Keratinocyte (primary cell): ENCODE data around the gene ARHGAP6. TPM values are rescaled to one million over a fixed set of nuclear protein-coding genes. Genes with fewer than 3 reads are reported as not detected.
"Not testable (repeated sequence)": the region's sequence is repeated elsewhere in the genome, so short reads cannot be mapped to it uniquely, and the experiment has no call there.

Source experiments
- DNase-seq: peaks from one replicate; pipeline ENCODE4 v3.0.0-alpha.2; 2011; ENCODE audit warnings: low read depth, missing footprints, low spot score
- FAIRE-seq: peaks from 2 replicates; lab custom pipeline; 2011; peaks lifted over from hg19 to GRCh38; lab: Jason Lieb, UNC
- H2AFZ ChIP-seq: 2 replicates; pipeline ENCODE4 v1.6.0; 2012; ENCODE audit warnings: low read length, control low read depth, inconsistent platforms; ENCODE audit not compliant: control insufficient read depth
- H3K27ac ChIP-seq: 2 replicates; pipeline ENCODE4 v1.5.1; 2011; ENCODE audit warnings: low read length; ENCODE audit not compliant: control insufficient read depth, insufficient read depth
- H3K27me3 ChIP-seq: 3 replicates; pipeline ENCODE4 v1.6.0; 2011; ENCODE audit warnings: low read length; ENCODE audit not compliant: control insufficient read depth, insufficient read depth; ENCODE audit errors: extremely low read depth
- H3K36me3 ChIP-seq, 2 experiments: 2 replicates in 1 of 2; 3 replicates in 1 of 2; pipeline ENCODE4 v1.5.1; 2011; ENCODE audit warnings: low read length in 2 of 2, mild to moderate bottlenecking in 1 of 2; ENCODE audit not compliant: control insufficient read depth in 2 of 2, insufficient read depth in 2 of 2; ENCODE audit errors: extremely low read depth in 1 of 2
- H3K4me1 ChIP-seq: 3 replicates; pipeline ENCODE4 v1.5.1; 2011; ENCODE audit warnings: low read length; ENCODE audit not compliant: control insufficient read depth, insufficient read depth; ENCODE audit errors: extremely low read depth
- H3K4me2 ChIP-seq: 3 replicates; pipeline ENCODE4 v1.6.0; 2011; ENCODE audit warnings: low read depth, low read length; ENCODE audit not compliant: control insufficient read depth, insufficient read depth; ENCODE audit errors: extremely low read depth
- H3K4me3 ChIP-seq, 3 experiments: fragments of 200-600 bp in 1 of 3; sonication (generic) in 1 of 3; 2 replicates in 2 of 3; 3 replicates in 1 of 3; pipeline ENCODE4 v1.5.1; 2011 to 2016; ENCODE audit warnings: low read length in 3 of 3, mild to moderate bottlenecking in 3 of 3, control low read depth in 2 of 3, inconsistent platforms in 1 of 3, low read depth in 1 of 3, mixed read lengths in 1 of 3, mixed run types in 1 of 3, moderate library complexity in 1 of 3; ENCODE audit not compliant: control insufficient read depth in 2 of 3, insufficient read depth in 2 of 3; ENCODE audit errors: extremely low read depth in 1 of 3
- H3K79me2 ChIP-seq: 2 replicates; pipeline ENCODE4 v1.6.0; 2012; ENCODE audit warnings: low read length; ENCODE audit not compliant: control insufficient read depth, insufficient read depth
- H3K9ac ChIP-seq: 3 replicates; pipeline ENCODE4 v1.6.0; 2011; ENCODE audit warnings: low read length; ENCODE audit not compliant: control insufficient read depth, insufficient read depth; ENCODE audit errors: extremely low read depth
- H3K9me1 ChIP-seq: 3 replicates; pipeline ENCODE4 v1.6.0; 2011; ENCODE audit warnings: low read length; ENCODE audit not compliant: control insufficient read depth, insufficient read depth; ENCODE audit errors: extremely low read depth
- H3K9me3 ChIP-seq: 2 replicates; pipeline ENCODE4 v1.5.1; 2012; ENCODE audit warnings: low read depth, low read length; ENCODE audit not compliant: control insufficient read depth
- H4K20me1 ChIP-seq: 3 replicates; pipeline ENCODE4 v1.6.0; 2011; ENCODE audit warnings: low read length; ENCODE audit not compliant: control insufficient read depth, insufficient read depth; ENCODE audit errors: extremely low read depth
- CTCF ChIP-seq, 3 experiments: IDR thresholded peaks in 1 of 3; conservative IDR thresholded peaks in 1 of 3; optimal IDR thresholded peaks in 1 of 3; 2 replicates in 2 of 3; 3 replicates in 1 of 3; pipeline versions ENCODE3 to v1.5.1; 2011; ENCODE audit warnings: low read length in 3 of 3, mild to moderate bottlenecking in 3 of 3, moderate library complexity in 2 of 3, control low read depth in 1 of 3, inconsistent platforms in 1 of 3; ENCODE audit not compliant: insufficient read depth in 2 of 3; ENCODE audit errors: extremely low read depth in 1 of 3
- EZH2 ChIP-seq: IDR thresholded peaks from one replicate; pipeline ENCODE4 v1.6.1; 2012; ENCODE audit warnings: inconsistent platforms, mild to moderate bottlenecking, low read length, moderate library complexity
- dilution Hi-C: fragments of 300-500 bp; cut with MboI; formaldehyde crosslinking; loops from one replicate; pipeline ENCODE4 v1.7.0; 2020; ENCODE audit warnings: low sequenced_read_pairs; ENCODE audit not compliant: extremely low pct_ligation_motif_present
- polyA plus RNA-seq, 5 experiments: library from polyadenylated mRNA; depleted of rRNA in 3 of 5; stranded (reverse) in 3 of 5; stranded (forward) in 1 of 5; unstranded in 1 of 5; fragments of >200 nt; gene quantifications; 1 replicate in 1 of 5; 2 replicates in 3 of 5; 3 replicates in 1 of 5; pipeline versions ENCODE4 v1.2.1 to v1.2.3, GENCODE V29; 2011 to 2012; ENCODE audit warnings: missing spikeins in 2 of 5, low read depth in 1 of 5, low replicate concordance in 1 of 5

ARHGAP6 gene
- polyA plus RNA-seq, 1 donor (not counting 4 experiments of a cell fraction or from before 2014, with no cell fraction given) = 0.01 TPM

GRCh38 chrX:11580789-11581188, 84.9 kb downstream of the ARHGAP6 start:
- DNase-seq (no peak), FAIRE-seq (no peak)
- Histone ChIP-seq H3K36me3 (no peaks in the 10 kb centered on the region), H4K20me1 (no peaks in the 10 kb centered on the region), H3K79me2 (no peaks in the 10 kb centered on the region), H3K27ac (no peak overlapping the region), H3K27me3 (peaks cover 4% of the 10 kb centered on the region), H3K9ac (no peak overlapping the region), H3K9me3 (no peaks in the 10 kb centered on the region), H2AFZ (no peak overlapping the region), H3K9me1 (no peaks in the 10 kb centered on the region), H3K4me3 (no peak overlapping the region), H3K4me2 (no peak overlapping the region), H3K4me1 (no peaks in the 10 kb centered on the region)
- dilution Hi-C loops = no loop called here
- no peak for TF ChIP-seq CTCF (optimal IDR thresholded peaks at IDR 0.05 in 1 of 3, IDR thresholded peaks at IDR 0.05 in 1 of 3, conservative IDR thresholded peaks at IDR 0.05 in 1 of 3; ENCODE audit: extremely low read depth in 1 of 3, insufficient read depth in 2 of 3, low read length in 3 of 3)
- TF ChIP-seq EZH2 = no peak

DNA sequence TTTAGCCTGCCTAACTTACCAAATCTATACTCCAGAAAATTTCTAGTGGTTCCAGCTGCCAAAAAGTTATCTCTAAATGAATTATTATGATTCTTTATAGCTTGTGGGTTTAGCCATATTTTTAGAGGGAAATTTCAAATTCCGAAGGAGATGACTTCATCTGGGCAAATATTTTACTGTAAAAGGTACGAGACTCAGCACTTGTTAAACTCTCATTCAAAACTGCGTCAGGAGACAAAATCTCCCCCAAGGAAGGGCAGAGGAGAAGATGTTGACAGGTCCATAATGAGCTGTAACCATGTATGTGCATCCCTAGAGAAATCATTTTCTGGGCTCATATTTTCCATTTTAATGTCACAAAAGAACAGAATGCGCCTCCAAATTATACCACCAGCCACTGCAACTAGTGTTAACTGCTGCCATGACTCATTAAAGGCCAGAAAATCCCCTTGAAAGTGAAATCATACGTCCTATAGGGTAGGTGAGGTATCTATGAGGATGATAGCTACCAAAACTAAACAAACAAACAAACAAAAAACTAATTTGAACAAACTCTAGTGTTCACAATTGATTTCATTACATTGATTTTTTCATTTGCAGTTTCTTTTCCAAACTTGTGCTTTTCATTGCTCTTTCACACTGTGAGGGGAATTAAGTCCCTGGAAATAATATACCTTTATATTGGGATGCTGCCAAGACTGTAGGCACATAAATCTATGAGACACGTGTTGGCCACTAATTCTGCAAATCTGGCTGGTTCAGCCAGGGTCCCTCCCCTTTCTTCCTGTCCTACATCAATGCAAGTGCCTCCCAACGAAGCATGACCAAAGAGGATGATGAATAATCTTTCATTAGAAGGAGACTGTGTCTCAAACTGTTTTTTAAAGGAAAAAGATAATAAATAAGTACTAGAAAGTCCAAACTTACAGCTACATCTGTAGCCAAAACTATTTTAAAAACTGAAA, 85.8 kb downstream of the ARHGAP6 start:
- H3K9me3 ChIP-seq = no peaks in the 10 kb centered on the region
- no peak overlapping the region for H3K27ac ChIP-seq
- H3K79me2 ChIP-seq = no peaks in the 10 kb centered on the region
- no peaks in the 10 kb centered on the region for H3K4me1 ChIP-seq
- H2AFZ ChIP-seq = no peak overlapping the region
- FAIRE-seq (no peak), DNase-seq (no peak)
- dilution Hi-C loops = no loop called here
- no peak overlapping the region for H3K4me3 ChIP-seq
- no peaks in the 10 kb centered on the region for H4K20me1 ChIP-seq
- H3K27me3 ChIP-seq = peaks cover 4% of the 10 kb centered on the region
- no peak overlapping the region for H3K9ac ChIP-seq
- H3K4me2 ChIP-seq = no peak overlapping the region
- no peaks in the 10 kb centered on the region for H3K9me1 ChIP-seq
- TF ChIP-seq CTCF (optimal IDR thresholded peaks at IDR 0.05 in 1 of 3, IDR thresholded peaks at IDR 0.05 in 1 of 3, conservative IDR thresholded peaks at IDR 0.05 in 1 of 3; ENCODE audit: extremely low read depth in 1 of 3, insufficient read depth in 2 of 3, low read length in 3 of 3) (no peak), EZH2 (no peak)
- H3K36me3 ChIP-seq = no peaks in the 10 kb centered on the region

DNA sequence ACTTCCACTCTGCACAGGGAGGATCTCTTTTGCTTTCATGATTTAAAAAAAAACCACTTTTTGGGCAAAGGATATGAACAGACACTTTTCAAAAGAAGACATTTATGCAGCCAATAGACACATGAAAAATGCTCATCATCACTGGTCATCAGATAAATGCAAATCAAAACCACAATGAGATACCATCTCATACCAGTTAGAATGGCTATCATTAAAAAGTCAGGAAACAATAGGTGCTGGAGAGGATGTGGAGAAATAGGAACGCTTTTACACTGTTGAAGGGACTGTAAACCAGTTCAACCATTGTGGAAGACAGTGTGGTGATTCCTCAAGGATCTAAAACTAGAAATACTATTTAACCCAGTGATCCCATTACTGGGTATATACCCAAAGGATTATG, 87.4 kb downstream of the ARHGAP6 start:
- H3K27me3 ChIP-seq, H2AFZ ChIP-seq, H3K9me3 ChIP-seq, H4K20me1 ChIP-seq, DNase-seq, H3K4me3 ChIP-seq, H3K27ac ChIP-seq, dilution Hi-C loops, H3K4me2 ChIP-seq, H3K9ac ChIP-seq, FAIRE-seq, H3K36me3 ChIP-seq, H3K4me1 ChIP-seq, H3K9me1 ChIP-seq, H3K79me2 ChIP-seq: not testable (repeated sequence)
